Measurements from ENCODE around the gene SLC22A16. TPM values are rescaled to one million over a fixed set of nuclear protein-coding genes. Genes with fewer than 3 reads are reported as not detected.

Gene SLC22A16
- total RNA-seq, 1 experiment from 2014 or later = not detected

DNA sequence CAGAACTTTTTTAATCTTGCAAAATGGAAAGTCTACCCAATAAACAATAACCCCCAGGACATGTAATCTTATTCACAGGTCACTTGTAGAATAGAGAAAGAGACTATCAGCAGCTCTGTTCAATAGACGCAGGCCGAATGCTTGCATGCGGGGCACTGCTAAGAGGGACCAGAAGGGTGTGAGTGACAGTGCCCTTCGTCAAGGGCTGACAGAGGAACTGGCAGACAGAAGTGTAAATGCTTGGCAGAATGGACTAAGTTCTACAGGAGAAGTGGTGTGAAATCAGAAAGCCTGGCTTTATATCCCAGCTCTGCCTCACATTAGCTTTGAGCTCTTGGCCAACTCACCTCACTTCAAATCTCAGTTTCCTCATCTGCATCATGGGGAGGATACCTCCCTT, 82.0 kb downstream of the SLC22A16 start:
- no peaks in the 10 kb centered on the region for H3K27me3 Mint-ChIP-seq (ENCODE audit: insufficient read depth, unreplicated experiment)
- ChIA-PET POLR2A (no interaction called here), CTCF (interaction anchor here (0.6 to 7.4 kb wide), 7 partner anchors 45 to 691 kb away, joined by 3 to 93 read pairs (median 3); no protein-coding TSS in a partner anchor)
- H3K4me3 Mint-ChIP-seq (ENCODE audit: unreplicated experiment) = no peak overlapping the region
- no peak overlapping the region for H3K27ac Mint-ChIP-seq (ENCODE audit: low read depth, unreplicated experiment)
- TF ChIP-seq, protein P1, sequence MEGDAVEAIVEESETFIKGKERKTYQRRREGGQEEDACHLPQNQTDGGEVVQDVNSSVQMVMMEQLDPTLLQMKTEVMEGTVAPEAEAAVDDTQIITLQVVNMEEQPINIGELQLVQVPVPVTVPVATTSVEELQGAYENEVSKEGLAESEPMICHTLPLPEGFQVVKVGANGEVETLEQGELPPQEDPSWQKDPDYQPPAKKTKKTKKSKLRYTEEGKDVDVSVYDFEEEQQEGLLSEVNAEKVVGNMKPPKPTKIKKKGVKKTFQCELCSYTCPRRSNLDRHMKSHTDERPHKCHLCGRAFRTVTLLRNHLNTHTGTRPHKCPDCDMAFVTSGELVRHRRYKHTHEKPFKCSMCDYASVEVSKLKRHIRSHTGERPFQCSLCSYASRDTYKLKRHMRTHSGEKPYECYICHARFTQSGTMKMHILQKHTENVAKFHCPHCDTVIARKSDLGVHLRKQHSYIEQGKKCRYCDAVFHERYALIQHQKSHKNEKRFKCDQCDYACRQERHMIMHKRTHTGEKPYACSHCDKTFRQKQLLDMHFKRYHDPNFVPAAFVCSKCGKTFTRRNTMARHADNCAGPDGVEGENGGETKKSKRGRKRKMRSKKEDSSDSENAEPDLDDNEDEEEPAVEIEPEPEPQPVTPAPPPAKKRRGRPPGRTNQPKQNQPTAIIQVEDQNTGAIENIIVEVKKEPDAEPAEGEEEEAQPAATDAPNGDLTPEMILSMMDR (IDR thresholded peaks at IDR 0.05; ENCODE audit: unreplicated experiment) = no peak
- no peaks in the 10 kb centered on the region for H3K36me3 Mint-ChIP-seq (ENCODE audit: insufficient read depth, unreplicated experiment)
- H3K4me1 Mint-ChIP-seq (ENCODE audit: insufficient read depth, unreplicated experiment) = peaks cover 6% of the 10 kb centered on the region
- BruUV-seq (replicated peaks) = no TSS peak
- intact Hi-C loops (cut with micrococcal nuclease) = no loop called here
- H3K9me3 Mint-ChIP-seq (ENCODE audit: unreplicated experiment) = no peaks in the 10 kb centered on the region
- DNase-seq (ENCODE audit: unreplicated experiment) = no peak

DNA sequence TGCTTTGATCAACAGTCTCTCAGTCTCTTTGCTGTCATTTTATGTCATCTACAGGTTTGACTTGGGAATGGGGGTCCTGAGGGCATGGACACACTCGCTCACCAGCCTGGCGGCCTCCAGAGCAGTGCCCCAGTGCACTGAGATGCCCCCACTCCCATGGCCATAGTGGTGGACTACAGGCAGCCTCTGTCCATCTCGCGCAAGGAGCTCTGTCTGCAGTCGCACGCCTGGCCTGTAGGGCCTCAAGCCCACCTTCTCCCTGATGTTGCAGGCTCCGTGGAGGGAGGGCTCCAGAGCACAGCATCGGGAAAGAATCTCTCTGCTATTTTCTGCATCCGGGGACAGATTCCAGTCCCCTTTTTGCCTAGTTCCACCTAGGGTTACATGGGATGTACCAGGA, 83.7 kb downstream of the SLC22A16 start:
- intact Hi-C loops (cut with micrococcal nuclease) = no loop called here
- H3K27ac Mint-ChIP-seq (ENCODE audit: low read depth, unreplicated experiment) = no peak overlapping the region
- no peaks in the 10 kb centered on the region for H3K9me3 Mint-ChIP-seq (ENCODE audit: unreplicated experiment)
- POLR2A ChIA-PET = no interaction called here
- CTCF ChIA-PET = interaction anchor here (0.6 to 7.4 kb wide), 17 partner anchors 9 to 1220 kb away, joined by 3 to 93 read pairs (median 4); partner anchors contain the start of genes CDC40 and WASF1
- BruUV-seq (replicated peaks) = no TSS peak
- H3K4me3 Mint-ChIP-seq (ENCODE audit: unreplicated experiment) = no peak overlapping the region
- H3K36me3 Mint-ChIP-seq (ENCODE audit: insufficient read depth, unreplicated experiment) = no peaks in the 10 kb centered on the region
- no peak for DNase-seq (ENCODE audit: unreplicated experiment)
- TF ChIP-seq, protein P1 (IDR thresholded peaks at IDR 0.05; ENCODE audit: unreplicated experiment) = no peak
- no peaks in the 10 kb centered on the region for H3K4me1 Mint-ChIP-seq (ENCODE audit: insufficient read depth, unreplicated experiment)
- no peaks in the 10 kb centered on the region for H3K27me3 Mint-ChIP-seq (ENCODE audit: insufficient read depth, unreplicated experiment)

DNA sequence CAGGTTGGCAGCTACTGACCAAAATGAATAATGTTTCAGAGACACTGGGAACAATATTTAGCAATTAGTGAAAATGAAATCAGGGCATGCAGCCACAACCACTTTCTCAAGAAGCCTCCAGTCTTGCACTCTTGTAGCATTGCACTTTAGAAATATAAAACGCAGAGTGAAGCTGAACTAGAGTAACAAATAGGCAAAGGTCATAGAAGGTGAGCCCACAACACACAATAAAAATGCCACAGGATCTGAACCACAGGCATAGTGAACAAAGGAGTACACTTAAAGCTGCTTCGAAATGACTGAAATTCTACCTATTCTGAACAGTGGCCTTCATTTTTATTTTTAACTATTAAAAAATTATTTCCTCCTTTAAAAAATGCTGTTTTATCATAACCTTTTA, 86.0 kb downstream of the SLC22A16 start:
- POLR2A ChIA-PET = interaction anchor here (0.7 to 1.3 kb wide), 4 partner anchors 211 to 593 kb away, joined by 3 to 9 read pairs (median 4); partner anchors contain the start of gene WASF1
- no TSS peak for BruUV-seq (replicated peaks)
- CTCF ChIA-PET = interaction anchor here (0.6 to 7.4 kb wide), 34 partner anchors 8 to 980 kb away, joined by 3 to 93 read pairs (median 5); partner anchors contain the start of genes CDC40 and WASF1

DNA sequence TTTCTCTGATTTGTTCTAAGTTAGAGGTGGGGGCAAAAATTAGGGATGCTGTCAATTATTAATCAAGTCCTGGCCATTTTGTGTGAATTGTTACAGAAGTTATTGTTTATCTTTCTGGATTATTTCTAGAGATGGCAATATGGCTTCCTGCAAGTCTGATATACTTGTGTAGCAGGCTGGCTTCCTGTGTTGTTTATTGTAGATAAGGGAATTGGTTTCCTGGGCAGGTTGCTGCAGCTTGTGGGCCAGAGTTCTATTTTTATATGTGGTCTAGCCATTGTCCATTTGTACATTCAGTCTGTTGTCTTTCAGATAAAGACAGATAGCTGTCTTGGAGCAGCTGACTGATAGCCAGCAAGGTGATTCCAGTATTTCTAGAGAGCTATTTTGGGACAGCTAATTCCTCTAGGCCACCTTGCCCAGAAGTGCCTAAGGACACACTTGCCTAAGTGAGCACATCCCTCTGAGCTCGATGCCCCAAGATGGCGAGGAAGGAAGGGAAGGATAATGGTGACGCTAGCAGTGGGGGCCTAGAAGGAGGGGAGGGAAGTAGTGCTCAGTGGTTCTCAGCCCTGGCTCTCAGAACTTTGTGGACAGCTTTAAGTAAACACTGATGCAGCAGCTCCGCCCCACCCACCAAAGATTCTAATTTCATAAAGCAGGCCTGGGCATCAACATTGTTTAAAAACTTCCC, 86.6 kb downstream of the SLC22A16 start:
- no peak overlapping the region for H3K4me3 Mint-ChIP-seq (ENCODE audit: unreplicated experiment)
- H3K4me1 Mint-ChIP-seq (ENCODE audit: insufficient read depth, unreplicated experiment) = no peaks in the 10 kb centered on the region
- TF ChIP-seq, protein P1 (IDR thresholded peaks at IDR 0.05; ENCODE audit: unreplicated experiment) = no peak
- H3K36me3 Mint-ChIP-seq (ENCODE audit: insufficient read depth, unreplicated experiment) = no peaks in the 10 kb centered on the region
- H3K9me3 Mint-ChIP-seq (ENCODE audit: unreplicated experiment) = no peaks in the 10 kb centered on the region
- POLR2A ChIA-PET = interaction anchor here (0.7 to 1.3 kb wide), 4 partner anchors 211 to 592 kb away, joined by 3 to 9 read pairs (median 4); partner anchors contain the start of gene WASF1
- no TSS peak for BruUV-seq (replicated peaks)
- intact Hi-C loops (cut with micrococcal nuclease) = loop anchor here (1.0 to 2.0 kb wide), 4 partner anchors 337 to 863 kb away; no protein-coding TSS in a partner anchor
- no peak for DNase-seq (ENCODE audit: unreplicated experiment)
- CTCF ChIA-PET = interaction anchor here (0.6 to 7.4 kb wide), 29 partner anchors 8 to 979 kb away, joined by 3 to 93 read pairs (median 4); partner anchors contain the start of genes CDC40 and WASF1
- no peaks in the 10 kb centered on the region for H3K27me3 Mint-ChIP-seq (ENCODE audit: insufficient read depth, unreplicated experiment)
- H3K27ac Mint-ChIP-seq (ENCODE audit: low read depth, unreplicated experiment) = no peak overlapping the region

More for the DNA sequence above, 86.0 kb downstream of the SLC22A16 start:
- no peaks in the 10 kb centered on the region for H3K36me3 Mint-ChIP-seq (ENCODE audit: insufficient read depth, unreplicated experiment)
- no peak for DNase-seq (ENCODE audit: unreplicated experiment)
- intact Hi-C loops (cut with micrococcal nuclease) = loop anchor here (1.0 to 2.0 kb wide), 4 partner anchors 337 to 864 kb away; no protein-coding TSS in a partner anchor
- no peak overlapping the region for H3K4me3 Mint-ChIP-seq (ENCODE audit: unreplicated experiment)
- no peak overlapping the region for H3K27ac Mint-ChIP-seq (ENCODE audit: low read depth, unreplicated experiment)
- H3K4me1 Mint-ChIP-seq (ENCODE audit: insufficient read depth, unreplicated experiment) = no peaks in the 10 kb centered on the region
- H3K9me3 Mint-ChIP-seq (ENCODE audit: unreplicated experiment) = no peaks in the 10 kb centered on the region
- H3K27me3 Mint-ChIP-seq (ENCODE audit: insufficient read depth, unreplicated experiment) = no peaks in the 10 kb centered on the region
- TF ChIP-seq, protein P1 (IDR thresholded peaks at IDR 0.05; ENCODE audit: unreplicated experiment) = no peak

Measured in MCF 10A (cell line).